Measurements from ENCODE around the gene BTBD2. TPM values are rescaled to one million over a fixed set of nuclear protein-coding genes. Genes with fewer than 3 reads are reported as not detected.

The BTBD2 gene
- total and polyA plus RNA-seq, 2 experiments from 2014 or later: 56.4 to 76.0 TPM

- H3K4me1 ChIP-seq (ENCODE audit: insufficient read depth): no peaks in the 10 kb centered on the region
- no peaks in the 10 kb centered on the region for H3K9me2 ChIP-seq (replicated peaks; ENCODE audit: insufficient read depth)
- 97% methylated on average over 15 of the region's 19 CpGs for WGBS (ENCODE audit: low lambda C conversion rate, missing lambda C conversion rate)
- H3K36me3 ChIP-seq (replicated peaks; ENCODE audit: insufficient read depth, low read depth): no peaks in the 10 kb centered on the region
- H3K27ac ChIP-seq: no peak overlapping the region
- no peaks in the 10 kb centered on the region for H3K9me3 ChIP-seq (ENCODE audit: low read depth)
- no peak for DNase-seq (ENCODE audit: low spot score)
- no peaks in the 10 kb centered on the region for H3K27me3 ChIP-seq
- no peak overlapping the region for H3K4me2 ChIP-seq
- TF ChIP-seq CTCF (IDR thresholded peaks at IDR 0.05; ENCODE audit: poor library complexity): no peak
- TF ChIP-seq EZH2phosphoT487 (IDR thresholded peaks at IDR 0.05; ENCODE audit: low read depth, severe bottlenecking, unreplicated experiment): no peak
- no peak for TF ChIP-seq EZH2 (IDR thresholded peaks at IDR 0.05; ENCODE audit: borderline replicate concordance)
- peaks cover 51% of the 10 kb centered on the region for H4K20me1 ChIP-seq (ENCODE audit: insufficient read depth, poor library complexity, severe bottlenecking)
- H3K4me3 ChIP-seq: no peak overlapping the region
- H3K79me2 ChIP-seq: peaks cover 91% of the 10 kb centered on the region
- no peak overlapping the region for H2AFZ ChIP-seq
Observed at GRCh38 chr19:1953037-1953436, 62.5 kb downstream of the BTBD2 start.

GRCh38 chr19:1952635-1953034 is 62.9 kb downstream of the BTBD2 start:
- no peaks in the 10 kb centered on the region for H3K9me2 ChIP-seq (replicated peaks; ENCODE audit: insufficient read depth)
- H3K9me3 ChIP-seq (ENCODE audit: low read depth): no peaks in the 10 kb centered on the region
- H3K36me3 ChIP-seq (replicated peaks; ENCODE audit: insufficient read depth, low read depth): no peaks in the 10 kb centered on the region
- H3K4me3 ChIP-seq: no peak overlapping the region
- no peaks in the 10 kb centered on the region for H3K4me1 ChIP-seq (ENCODE audit: insufficient read depth)
- no peak for DNase-seq (ENCODE audit: low spot score)
- TF ChIP-seq EZH2 (IDR thresholded peaks at IDR 0.05; ENCODE audit: borderline replicate concordance) (no peak), CTCF (IDR thresholded peaks at IDR 0.05; ENCODE audit: poor library complexity) (no peak), EZH2phosphoT487 (IDR thresholded peaks at IDR 0.05; ENCODE audit: low read depth, severe bottlenecking, unreplicated experiment) (no peak)
- H3K79me2 ChIP-seq: peaks cover 94% of the 10 kb centered on the region
- no peak overlapping the region for H3K27ac ChIP-seq
- no peak overlapping the region for H3K4me2 ChIP-seq
- no peaks in the 10 kb centered on the region for H3K27me3 ChIP-seq
- H2AFZ ChIP-seq: no peak overlapping the region
- 96% methylated on average over 20 of the region's 21 CpGs for WGBS (ENCODE audit: low lambda C conversion rate, missing lambda C conversion rate)
- H4K20me1 ChIP-seq (ENCODE audit: insufficient read depth, poor library complexity, severe bottlenecking): peaks cover 55% of the 10 kb centered on the region

- no peak for TF ChIP-seq EZH2 (IDR thresholded peaks at IDR 0.05; ENCODE audit: borderline replicate concordance)
- no peak for TF ChIP-seq CTCF (IDR thresholded peaks at IDR 0.05; ENCODE audit: poor library complexity)
- TF ChIP-seq EZH2phosphoT487 (IDR thresholded peaks at IDR 0.05; ENCODE audit: low read depth, severe bottlenecking, unreplicated experiment): no peak
- Histone ChIP-seq H3K4me2 (no peak overlapping the region), H2AFZ (no peak overlapping the region), H3K4me3 (no peak overlapping the region), H4K20me1 (ENCODE audit: insufficient read depth, poor library complexity, severe bottlenecking) (peaks cover 53% of the 10 kb centered on the region), H3K9me3 (ENCODE audit: low read depth) (no peaks in the 10 kb centered on the region), H3K79me2 (peaks cover 95% of the 10 kb centered on the region), H3K27ac (no peak overlapping the region), H3K4me1 (ENCODE audit: insufficient read depth) (no peaks in the 10 kb centered on the region), H3K9me2 (replicated peaks; ENCODE audit: insufficient read depth) (no peaks in the 10 kb centered on the region), H3K36me3 (replicated peaks; ENCODE audit: insufficient read depth, low read depth) (no peaks in the 10 kb centered on the region), H3K27me3 (no peaks in the 10 kb centered on the region)
- 98% methylated on average over 16 of the region's 16 CpGs for WGBS (ENCODE audit: low lambda C conversion rate, missing lambda C conversion rate)
- no peak for DNase-seq (ENCODE audit: low spot score)
Observed at GRCh38 chr19:1950640-1951039, 64.9 kb downstream of the BTBD2 start.

Measured in hepatocyte (in vitro differentiated cells).